T-helper 2 cell (primary cell): Measurements from ENCODE around the gene PTGES3.
"Not testable (repeated sequence)": the region's sequence is repeated elsewhere in the genome, so short reads cannot be mapped to it uniquely, and the experiment has no call there.

Source experiments
- DNase-seq, 5 experiments: peaks; one replicate each; pipeline versions ENCODE4 v3.0.0 to v3.0.0-alpha.2; 2012 to 2022

The PTGES3 gene

GRCh38 chr12:56653781-56654180 is 34.3 kb downstream of the PTGES3 start:
- not testable (repeated sequence) for DNase-seq

DNA sequence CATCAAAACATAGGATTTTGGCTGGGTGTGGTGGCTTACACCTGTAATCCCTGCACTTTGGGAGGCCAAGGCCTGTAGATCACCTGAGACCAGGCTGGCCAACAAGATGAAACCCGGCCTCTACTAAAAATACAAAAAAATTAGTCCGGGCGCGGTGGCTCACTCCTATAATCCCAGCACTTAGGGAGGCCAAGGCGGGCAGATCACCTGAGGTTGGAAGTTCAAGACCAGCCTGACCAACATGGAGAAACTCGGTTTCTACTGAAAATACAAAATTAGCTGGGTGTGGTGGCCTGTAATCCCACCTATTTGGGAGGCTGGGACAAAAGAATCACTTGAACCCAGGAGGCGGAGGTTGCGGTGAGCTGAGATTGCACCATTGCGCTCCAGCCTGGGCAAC is 40.1 kb downstream of the PTGES3 start:
- not testable (repeated sequence) for DNase-seq

- peak; percentile 65 to 100 (median 87) for DNase-seq
Measured at GRCh38 chr12:56645717-56646446, 42.2 kb downstream of the PTGES3 start, which contains the start of gene ATP5F1B. ATP5F1B (minus strand) TSS chr12:56645984; CDS start chr12:56645963, 21 bp downstream.

DNA sequence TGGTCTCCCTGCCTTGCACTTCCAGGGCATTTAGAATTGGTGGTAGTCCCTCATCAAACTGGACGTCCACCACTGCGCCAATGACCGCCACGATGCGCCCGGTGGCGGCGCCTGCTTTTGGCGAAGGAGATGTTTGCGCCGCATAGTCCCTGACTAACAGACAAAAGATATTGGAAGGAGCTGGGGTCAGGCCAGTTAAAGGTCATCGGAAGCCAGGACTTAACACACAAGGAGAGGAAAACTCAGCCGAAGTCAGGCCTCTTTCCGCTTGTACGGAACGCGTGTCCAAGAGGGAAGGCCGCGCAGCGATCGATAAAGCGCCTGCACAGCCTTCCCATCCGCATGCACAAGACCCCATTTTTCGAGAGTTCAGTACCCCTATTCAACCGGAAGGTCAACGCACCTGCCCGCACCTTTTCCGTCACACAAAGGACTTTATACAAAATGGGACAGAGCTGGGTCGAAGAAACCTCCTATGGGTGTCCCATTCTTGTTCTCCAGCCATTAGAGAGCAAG is 42.8 kb downstream of the PTGES3 start:
- DNase-seq = no peak

DNA sequence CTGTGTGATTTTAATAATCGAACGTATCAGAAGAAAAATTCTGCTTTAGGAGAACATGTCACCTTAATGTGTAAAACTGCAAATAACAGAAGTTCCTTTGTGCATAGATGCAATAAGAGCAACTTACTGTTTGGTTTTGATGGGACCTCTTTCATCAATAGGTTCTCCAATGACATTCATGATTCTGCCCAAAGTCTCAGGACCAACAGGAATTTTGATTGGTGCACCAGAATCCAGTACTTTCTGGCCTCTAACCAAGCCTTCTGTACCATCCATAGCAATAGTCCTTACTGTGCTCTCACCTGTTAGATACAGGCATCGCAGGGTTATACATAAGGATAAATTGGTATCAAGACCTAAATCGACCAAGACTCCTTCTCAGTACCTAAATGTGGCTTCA is 43.4 kb downstream of the PTGES3 start:
- DNase-seq = no peak

- DNase-seq = no peak
Measured at GRCh38 chr12:56641219-56641618, 46.9 kb downstream of the PTGES3 start.

- DNase-seq = no peak
Measured at GRCh38 chr12:56637621-56638020, 50.5 kb downstream of the PTGES3 start.

DNA sequence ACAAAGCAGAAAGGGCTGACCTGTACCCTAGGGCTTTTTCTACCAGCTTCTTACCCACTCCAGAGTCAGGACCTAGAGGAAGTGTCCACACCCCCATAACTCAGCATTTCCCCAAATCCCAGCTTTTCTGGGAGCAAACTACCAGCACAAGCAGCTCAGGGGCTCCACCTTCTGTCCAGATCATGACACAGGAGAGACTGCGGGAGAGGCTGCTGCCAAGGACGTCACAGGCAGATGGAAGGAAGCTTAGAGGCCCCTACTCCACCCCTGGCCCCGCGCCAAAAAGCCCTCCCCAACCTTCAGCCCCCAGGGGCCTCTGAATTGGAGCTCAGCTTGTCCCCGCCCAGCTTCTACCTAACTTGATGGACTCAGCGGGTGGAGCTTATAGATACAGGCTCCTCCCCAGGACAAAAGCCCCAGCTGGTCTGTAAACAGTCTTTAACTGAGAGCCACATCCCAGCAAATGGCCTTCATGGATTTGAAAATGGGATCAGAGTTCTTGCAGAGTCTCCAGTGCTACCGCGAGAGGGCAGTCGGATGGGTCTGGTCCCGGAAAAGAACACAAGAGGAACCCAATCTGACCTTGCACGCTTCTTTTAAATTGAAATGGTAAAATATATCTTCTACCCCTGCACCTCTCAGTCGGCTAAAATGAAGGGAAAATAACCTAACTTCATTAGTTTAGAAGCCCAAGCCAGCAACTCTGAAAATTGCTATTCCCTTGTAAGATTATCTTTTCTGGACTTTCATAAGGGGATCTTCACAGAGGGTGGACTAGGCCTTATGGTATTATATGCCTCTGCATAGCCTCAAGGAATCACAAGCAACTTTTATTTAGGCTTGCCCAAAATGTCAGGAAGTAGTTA is 51.2 kb downstream of the PTGES3 start:
- peak; percentile 76 to 97 (median 96) for DNase-seq

GRCh38 chr12:56635806-56636674 is 52.0 kb downstream of the PTGES3 start:
- peak; percentile 62 to 90 (median 79) for DNase-seq

DNA sequence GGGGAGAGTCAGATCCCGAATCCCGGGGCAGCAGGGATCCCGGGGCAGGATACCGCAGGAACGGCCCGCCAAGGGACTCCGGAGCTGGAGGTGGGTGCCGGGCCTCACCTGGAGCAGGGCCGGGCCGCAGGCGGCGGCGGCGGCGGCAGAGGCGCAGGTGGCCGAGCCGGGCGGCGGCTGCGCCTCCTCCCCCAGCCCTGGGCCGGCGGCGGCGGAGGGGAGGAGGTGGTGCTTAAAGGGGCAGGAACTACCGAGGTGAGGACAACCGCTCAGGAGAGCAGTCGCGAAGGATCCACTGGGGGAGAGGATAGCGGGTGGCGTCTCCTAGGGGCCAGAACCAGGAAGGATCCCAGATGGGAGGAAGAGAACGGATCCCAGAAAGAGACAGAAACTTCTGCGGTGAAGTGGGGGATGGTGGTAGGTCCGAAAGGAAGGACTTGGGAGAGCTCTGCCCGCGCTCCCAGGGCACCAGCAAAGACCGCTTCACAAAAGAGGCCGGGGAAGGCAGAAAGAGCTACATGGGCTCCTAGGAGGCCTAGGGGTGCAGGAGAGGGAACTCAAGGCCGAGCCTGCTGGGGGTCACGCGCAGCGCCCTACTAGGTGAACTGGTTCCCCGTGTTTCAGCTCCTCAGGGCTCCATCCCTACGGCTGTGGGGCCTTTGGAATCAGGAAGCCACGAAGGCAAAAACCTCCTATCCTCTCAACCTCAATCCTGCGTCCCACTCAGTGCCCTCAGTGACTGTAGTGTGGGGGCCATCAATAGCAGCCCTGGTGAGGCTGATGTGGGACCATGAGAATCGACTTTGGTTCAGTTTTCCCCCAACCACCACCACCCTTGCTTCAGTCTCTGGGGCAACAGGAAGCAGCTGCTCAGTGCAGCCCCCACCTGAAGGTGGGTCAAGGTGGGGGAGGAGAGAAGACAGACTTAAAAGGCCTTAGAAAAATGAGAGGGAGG is 53.0 kb downstream of the PTGES3 start:
- peak; percentile 37 to 74 (median 55) for DNase-seq

- peak in 1 of 5 experiments; percentile 10 for DNase-seq
Measured at GRCh38 chr12:56634242-56634836, 53.7 kb downstream of the PTGES3 start.

- no peak for DNase-seq
Measured at GRCh38 chr12:56633468-56634241, 54.4 kb downstream of the PTGES3 start.

- DNase-seq = no peak
Measured at GRCh38 chr12:56632701-56633467, 55.2 kb downstream of the PTGES3 start.

- DNase-seq = peak; percentile 26 to 61 (median 44)
Measured at GRCh38 chr12:56631790-56632700, 56.0 kb downstream of the PTGES3 start.

- peak; percentile 63 to 91 (median 77) for DNase-seq
Measured at GRCh38 chr12:56630180-56630632, 57.9 kb downstream of the PTGES3 start, which contains the start of gene BAZ2A. BAZ2A (minus strand) TSS chr12:56630326; CDS start chr12:56617530, 12,796 bp downstream.

DNA sequence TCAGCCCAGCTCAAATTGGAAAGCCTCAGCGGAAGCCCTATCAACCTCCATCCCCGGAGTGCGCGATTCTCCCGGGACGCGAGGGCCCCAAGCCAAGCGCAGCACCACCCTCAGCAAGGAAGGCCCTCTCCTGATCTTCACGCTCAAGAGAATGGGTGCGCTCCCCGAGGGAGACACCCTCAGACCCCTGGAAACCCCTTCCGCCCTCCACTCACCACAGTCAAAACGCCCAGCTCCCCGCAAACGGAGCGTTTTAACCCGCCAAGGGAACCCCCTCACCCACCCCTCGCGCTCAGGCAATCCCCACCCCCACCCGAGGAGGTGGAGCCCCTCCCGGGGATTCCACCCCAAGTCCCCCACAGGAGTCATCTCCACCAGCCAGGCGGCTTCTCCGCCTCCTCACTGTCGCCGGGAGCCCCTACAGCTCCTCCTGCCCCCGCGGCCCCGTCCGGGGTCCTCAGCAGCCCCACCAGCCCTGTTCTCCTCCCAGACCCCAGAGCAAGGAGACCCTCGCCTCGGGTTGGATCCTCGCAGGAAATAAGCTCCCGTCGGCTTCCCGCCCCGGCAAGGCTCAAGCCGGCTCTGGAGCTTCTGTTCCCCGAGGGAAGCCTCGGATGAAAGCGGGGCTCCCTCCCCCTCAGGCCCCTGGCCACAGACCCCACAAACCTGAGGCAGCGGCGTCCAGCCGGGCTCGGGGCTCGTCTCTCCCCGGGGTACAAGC is 58.5 kb downstream of the PTGES3 start:
- peak; percentile 12 to 48 (median 28) for DNase-seq
